GM18502 (cell line): ENCODE results near the gene PSORS1C1.
"Not testable (repeated sequence)": the region's sequence is repeated elsewhere in the genome, so short reads cannot be mapped to it uniquely, and the experiment has no call there.

ENCODE experiments used
- ATAC-seq: cut with Tn5 transposase; IDR thresholded peaks from one replicate; pipeline ENCODE4 v1.9.1; 2021; ENCODE audit warnings: mild to moderate bottlenecking; ENCODE audit not compliant: unreplicated experiment, poor library complexity

PSORS1C1 gene

DNA sequence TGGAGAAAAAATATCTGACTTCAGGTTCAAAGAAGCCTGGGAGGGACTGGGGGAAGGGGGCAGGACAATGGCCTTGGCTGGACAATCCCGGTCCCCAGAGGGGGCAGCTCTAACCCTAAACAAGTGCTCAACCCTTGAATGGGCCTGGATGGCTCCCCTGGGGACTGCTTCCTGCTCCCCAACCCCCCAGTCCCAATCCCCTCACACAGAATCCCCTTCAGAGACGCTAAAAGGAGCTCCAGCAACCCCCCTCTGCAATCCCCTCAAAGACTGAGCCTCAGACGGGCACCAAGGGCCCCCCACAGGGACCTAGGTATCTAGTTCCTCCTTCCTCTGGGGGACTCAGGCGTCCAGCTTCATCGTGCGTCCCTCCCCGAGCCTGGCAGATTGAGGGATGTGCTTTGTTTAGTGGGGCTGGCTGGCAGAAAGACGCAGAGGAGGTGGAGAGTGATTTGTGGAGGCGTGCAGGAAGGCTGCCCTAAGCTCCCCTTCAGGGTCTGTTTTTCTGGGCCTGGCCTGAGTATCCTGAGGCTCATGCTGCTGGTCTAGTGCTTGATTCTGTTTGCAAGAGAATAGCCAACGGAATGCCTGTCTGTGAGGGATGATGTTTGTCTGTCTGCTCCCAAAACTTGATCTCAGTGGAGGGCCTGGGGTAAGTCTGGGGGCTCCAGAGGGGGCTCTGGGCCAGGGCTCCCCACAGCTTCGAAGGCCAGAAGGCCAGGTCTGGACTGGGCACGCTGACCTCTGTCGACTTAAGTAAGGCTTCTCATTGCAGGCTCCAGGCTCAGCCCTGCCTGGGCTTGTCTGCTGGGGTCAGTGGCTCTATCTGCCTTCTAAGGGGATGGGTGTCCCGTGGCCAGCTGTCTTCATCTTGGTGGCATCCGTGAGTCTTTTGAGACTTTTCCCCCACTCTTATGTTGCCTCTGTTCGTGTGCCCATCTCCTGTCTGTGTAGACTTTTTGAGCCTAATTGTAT lies 57.6 kb downstream of the PSORS1C1 start:
- no peak for ATAC-seq

DNA sequence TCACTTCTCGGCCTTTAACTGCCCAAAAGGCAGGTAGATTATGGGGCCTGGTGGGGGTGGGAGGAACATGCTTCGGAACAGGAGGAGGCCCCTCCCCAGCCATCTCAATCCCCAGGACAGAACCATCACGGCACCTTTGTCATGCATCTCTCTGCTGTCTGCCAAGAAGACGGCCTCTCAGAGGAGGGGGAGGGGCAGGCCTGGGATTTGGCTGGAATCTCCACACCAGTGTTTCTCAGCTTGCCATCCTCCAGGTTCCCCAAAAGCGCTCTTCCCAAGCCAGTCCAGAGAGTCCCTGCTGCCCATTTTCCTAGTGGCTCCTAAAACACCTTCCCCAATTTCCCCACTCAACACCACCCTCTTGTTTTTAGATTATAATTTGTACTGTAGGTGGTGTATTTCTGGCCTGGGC lies 58.4 kb downstream of the PSORS1C1 start:
- ATAC-seq = no peak

DNA sequence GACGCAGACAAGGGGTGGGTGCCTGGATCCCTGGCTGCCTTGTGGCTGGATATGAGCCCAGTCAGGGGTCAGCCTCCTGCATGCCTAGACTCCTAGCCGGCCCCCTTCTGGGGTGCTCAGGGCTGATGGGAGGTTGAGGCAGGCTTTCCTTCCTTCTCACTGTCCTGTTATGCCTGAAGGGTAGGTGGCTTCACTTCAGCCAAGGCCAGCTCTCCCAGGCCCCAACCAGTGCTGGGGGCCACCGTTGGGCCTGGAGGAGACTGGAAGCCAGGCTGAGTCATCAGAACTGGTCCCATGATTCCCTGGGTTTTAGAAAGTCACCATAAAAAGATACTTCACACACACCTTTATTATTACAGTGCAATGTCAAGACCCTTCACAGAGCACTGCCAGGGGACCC lies 58.8 kb downstream of the PSORS1C1 start:
- ATAC-seq = no peak

DNA sequence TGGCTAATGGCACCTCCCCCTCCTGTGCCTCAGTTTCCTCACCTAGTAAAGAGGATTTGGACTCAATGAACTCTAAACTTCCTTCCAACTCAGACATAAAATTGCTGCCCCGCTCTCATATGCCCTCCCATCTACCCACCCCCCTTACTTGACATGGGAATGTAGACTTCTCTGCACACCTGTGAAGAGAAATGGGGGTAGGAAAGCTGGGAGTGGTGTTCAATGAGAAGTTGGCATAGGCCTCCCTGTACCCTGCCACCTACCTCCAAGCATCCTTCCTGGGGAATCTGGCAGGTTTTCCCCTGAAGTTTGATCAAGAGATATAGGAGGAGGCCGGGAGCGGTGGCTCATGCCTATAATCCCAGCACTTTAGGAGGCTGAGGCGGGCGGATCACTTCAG lies 59.8 kb downstream of the PSORS1C1 start:
- ATAC-seq = no peak

DNA sequence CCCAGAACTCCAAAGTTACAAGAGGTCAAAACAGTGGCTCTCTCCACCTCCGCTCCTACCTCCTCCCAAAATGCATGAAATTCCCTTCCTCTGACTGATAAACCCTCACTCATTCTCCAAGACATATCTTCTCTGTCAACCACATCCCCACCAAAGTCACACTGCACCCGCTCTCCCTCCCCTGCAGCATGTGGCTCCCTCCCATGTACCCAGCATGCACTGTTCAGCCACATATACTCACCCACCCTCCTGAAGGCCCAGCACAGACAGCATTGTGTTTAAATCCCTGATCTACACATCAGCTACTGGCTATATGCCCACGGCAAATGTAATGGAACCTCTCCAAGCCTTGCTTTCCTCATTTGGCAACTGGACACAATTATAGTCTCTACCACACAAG lies 61.4 kb downstream of the PSORS1C1 start:
- ATAC-seq = no peak

DNA sequence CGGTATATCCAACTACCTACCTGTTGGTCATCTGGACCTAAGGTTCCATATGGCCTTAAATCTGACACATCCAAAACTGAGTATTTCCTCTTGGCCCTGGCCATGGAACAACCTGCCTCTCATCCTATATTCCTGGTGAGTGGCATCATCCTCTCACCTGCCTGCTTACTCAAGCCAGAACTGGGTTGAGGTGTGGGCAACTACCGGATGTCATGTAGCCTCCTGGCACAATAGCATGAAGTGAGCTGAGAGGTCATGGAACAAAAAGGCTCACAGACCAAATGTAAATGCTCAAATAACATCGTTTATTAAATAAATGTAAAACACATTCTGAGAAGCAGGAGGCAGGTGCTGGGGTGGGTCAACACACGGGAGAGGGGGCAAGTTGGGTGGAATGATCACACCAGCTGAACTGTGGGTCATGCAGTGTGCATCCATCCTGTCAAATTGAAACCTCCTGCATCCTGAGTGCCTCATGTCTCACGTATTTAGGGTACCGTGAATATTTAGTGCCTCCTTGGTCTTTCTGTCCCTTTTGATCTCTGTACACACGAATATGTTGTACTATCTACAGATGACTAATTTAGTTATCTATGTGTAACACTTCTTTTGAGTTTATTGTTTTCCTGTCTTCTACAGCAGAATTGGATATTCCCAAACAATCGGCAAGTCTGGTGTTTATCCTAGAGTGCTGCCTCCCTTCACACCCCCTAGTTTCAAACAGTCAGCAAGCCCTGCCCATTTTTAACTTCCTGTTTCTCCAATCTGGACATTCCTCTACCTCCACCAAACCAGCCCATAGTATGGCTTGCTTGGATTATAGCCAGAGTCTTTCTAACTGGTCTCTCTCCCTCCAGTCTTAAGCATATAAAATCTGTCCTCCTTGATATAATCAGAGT lies 63.8 kb downstream of the PSORS1C1 start:
- no peak for ATAC-seq

DNA sequence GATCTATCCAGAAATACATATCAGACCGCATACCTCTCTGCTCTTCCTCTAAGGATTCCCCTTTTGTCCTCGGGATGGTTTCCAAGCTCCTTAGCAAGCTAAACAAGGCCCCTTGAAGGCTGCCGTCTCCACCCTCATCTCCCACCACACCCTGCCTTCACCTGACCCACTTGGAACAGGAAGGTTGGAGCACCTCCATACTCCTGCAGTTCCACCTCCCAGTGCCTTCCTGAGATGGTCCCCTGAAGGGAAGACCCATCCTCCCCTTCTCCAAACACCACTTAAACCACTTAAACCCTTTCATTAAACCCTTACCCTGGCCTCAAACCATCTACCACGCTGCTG lies 64.4 kb downstream of the PSORS1C1 start:
- ATAC-seq = no peak

DNA sequence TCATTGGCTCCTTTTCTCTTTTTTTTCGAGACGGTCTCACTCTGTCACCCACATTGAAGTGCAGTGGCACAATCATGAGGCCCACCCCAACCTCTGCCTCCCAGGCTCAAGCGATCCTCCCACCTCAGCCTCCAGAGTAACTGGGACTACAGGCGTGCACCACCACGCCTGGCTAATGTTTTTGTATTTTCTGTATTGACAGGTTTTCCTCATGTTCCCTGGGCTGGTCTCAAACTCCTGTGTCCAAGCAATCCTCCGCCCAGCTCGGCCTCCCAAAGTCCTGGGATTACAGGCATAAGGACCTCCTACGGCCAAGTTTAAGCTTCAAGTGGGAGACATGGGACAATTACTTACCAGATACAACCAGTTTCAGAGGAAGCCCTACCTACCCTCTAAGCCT lies 65.3 kb downstream of the PSORS1C1 start:
- no peak for ATAC-seq

DNA sequence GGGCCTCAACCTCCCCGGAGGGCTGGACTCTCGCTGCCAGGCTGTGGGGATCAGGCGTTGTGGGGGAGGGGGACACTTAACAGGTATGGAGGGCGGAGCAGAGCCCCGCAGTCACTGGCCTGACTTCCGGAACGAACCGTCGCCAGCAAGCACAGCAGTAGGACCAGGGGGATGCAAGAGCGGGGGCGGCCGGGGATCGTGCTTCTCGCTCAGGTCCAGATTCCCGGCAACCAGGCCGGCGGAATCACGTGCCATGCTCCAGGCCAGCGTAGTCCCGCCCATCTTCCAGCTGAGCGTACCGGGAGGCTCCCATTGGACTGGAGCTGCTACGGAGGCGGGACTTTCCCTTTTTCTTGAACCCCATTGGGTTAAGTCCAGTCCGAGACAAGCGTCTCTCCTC lies 65.9 kb downstream of the PSORS1C1 start:
- no peak for ATAC-seq

DNA sequence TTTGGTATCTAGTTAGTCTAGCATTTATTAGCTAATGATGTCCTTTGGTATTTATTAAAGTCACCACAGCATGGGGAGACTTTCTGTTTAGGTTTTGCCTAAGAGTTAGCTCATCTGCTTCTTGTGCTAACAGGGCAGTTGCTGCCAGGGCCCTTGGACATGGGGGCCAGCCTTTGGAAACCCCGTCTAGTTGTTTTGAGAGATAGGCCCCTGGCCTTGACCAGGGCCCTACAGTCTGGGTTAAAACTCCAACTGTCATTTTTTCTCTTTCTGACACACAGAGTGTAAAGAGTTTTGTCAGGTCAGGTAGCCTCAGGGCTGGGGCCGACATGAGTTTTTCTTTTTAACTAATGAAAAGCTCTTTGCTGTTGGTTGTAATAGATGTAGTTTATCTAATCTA lies 68.7 kb downstream of the PSORS1C1 start:
- not testable (repeated sequence) for ATAC-seq

DNA sequence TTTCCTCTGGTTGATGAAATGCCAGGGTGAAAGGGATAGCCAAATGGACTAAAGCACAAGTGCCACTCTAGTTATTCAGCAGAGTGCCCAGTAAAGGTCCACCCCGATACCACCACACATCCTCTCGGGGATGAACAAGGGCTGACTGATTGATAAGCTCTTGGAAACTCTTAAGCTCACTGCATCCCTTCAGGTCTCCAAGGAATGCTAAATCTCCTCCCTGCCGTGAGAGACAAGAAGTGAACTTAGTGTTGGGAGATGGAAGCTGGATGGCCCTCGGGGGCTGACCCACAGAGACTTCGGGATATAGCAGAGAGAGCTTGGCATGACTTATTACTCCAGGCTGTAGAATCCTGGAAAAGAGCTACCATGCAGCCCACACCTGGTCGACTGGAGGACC lies 69.3 kb downstream of the PSORS1C1 start:
- not testable (repeated sequence) for ATAC-seq

DNA sequence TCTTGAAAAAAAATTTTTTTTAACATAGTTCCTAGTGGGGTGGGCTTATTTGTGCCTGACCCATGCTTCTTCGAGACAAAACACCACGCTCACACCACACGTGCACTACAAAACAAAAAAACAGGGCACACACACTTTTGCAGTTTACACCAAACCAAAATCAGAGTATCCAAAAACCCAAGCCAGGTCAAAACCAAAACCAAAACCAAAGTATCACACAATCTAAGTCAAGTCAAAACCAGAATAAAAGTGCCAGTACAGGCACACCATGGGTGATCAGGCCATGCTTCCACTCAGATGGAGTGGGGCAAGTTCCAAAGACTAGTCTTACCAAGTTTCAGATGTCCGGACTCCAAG lies 71.1 kb downstream of the PSORS1C1 start:
- not testable (repeated sequence) for ATAC-seq

DNA sequence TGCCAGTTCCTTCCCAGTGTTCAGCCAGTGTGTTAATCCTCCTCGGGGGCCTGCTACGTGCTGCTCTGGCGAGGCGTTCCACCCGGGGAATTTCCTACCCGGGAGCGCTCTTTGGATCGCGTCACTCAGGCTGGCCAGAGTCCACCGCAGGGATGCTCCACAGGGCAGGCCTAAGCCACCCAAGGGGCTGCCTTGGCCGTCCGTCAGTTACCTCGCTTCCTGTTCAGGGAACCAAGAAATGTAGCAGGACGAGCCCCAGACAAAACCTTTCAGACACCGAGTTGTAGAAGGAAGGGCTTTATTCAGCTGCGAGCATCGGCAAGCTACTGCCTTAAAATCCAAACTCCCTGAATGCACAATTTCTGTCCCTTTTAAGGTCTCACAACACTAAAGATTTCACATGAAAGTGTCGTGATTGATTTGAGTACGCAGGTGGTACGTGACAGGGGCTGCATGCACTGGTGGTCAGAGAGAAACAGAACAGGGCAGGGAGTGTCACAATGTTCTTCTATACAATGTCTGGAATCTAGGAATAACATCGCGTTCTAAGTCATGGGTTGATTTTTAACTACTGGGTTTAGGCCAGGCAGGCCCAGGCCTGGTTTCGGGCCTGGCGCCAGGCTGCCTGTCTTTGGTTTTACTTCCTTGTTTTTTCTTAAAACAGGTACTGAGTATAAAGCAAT lies 71.6 kb downstream of the PSORS1C1 start:
- no peak for ATAC-seq

DNA sequence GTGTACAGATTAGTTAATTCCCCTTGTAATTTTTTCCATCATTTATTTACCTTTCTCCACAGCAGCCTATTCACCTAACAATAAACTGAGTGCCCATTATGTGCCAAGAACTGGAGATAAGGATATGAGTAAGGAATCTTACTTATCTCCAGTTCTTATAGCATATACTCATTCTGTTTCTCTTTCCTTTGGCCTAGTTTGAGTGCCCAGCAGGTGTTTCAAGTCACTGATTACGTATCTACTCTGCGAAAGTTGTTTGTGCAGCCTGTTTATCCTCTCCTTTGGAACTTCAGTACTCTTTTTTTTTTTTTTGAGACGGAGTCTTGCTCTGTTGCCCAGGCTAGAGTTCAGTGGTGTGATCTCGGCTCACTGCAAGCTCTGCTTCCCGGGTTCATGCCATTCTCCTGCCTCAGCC lies 73.2 kb downstream of the PSORS1C1 start:
- ATAC-seq = no peak

DNA sequence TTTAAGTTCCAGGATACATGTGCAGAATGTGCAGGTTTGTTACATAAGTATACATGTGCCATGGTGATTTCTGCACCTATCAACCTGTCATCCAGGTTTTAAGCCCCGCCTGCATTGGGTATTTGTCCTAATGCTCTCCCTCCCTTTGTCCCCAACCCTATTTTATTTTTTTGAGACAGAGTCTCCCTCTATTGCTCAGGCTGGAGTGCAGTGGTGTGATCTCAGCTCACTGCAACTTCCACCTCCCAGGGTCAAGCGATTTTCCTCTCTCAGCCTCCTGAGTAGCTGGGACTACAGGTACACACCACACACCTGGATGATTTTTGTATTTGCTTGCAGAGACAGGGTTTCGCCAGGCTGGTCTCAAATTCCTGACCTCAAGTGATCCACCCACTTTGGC lies 74.6 kb downstream of the PSORS1C1 start:
- not testable (repeated sequence) for ATAC-seq
